GM18505 (cell line): ENCODE results near the gene RAB3D.
"Not testable (repeated sequence)": the region's sequence is repeated elsewhere in the genome, so short reads cannot be mapped to it uniquely, and the experiment has no call there.

Experiments used
- ATAC-seq: cut with Tn5 transposase; IDR thresholded peaks from one replicate; pipeline ENCODE4 v1.9.1; 2021; ENCODE audit not compliant: unreplicated experiment
- POLR2A ChIP-seq: IDR thresholded peaks from 4 replicates; pipeline ENCODE4 v1.6.1; 2011; ENCODE audit warnings: borderline replicate concordance; ENCODE audit not compliant: insufficient read depth, insufficient read length; ENCODE audit errors: extremely low read depth

Gene RAB3D

GRCh38 chr19:11338121-11338520 is 1.3 kb downstream of the RAB3D start:
- no peak for ATAC-seq
- no peak for TF ChIP-seq POLR2A

GRCh38 chr19:11337080-11337479 is 2.4 kb downstream of the RAB3D start:
- ATAC-seq = no peak
- TF ChIP-seq POLR2A = no peak

GRCh38 chr19:11335449-11336146 is 3.9 kb downstream of the RAB3D start:
- TF ChIP-seq POLR2A = no peak
- ATAC-seq = no peak

- ATAC-seq = not testable (repeated sequence)
Measured at GRCh38 chr19:11333838-11334237, 5.6 kb downstream of the RAB3D start.

- TF ChIP-seq POLR2A = no peak
Measured at GRCh38 chr19:11332822-11333221, 6.6 kb downstream of the RAB3D start.

GRCh38 chr19:11331502-11331901 is 8.0 kb downstream of the RAB3D start:
- TF ChIP-seq POLR2A = no peak
- no peak for ATAC-seq

More at GRCh38 chr19:11332822-11333221, 6.6 kb downstream of the RAB3D start:
- ATAC-seq = no peak

GRCh38 chr19:11330127-11330526 is 9.3 kb downstream of the RAB3D start:
- no peak for ATAC-seq
- no peak for TF ChIP-seq POLR2A

- no peak for ATAC-seq
- TF ChIP-seq POLR2A = no peak
Measured at GRCh38 chr19:11325544-11325943, 13.9 kb downstream of the RAB3D start.

- no peak for ATAC-seq
- no peak for TF ChIP-seq POLR2A
Measured at GRCh38 chr19:11324748-11325389, 14.6 kb downstream of the RAB3D start.

GRCh38 chr19:11324079-11324661 is 15.3 kb downstream of the RAB3D start:
- peak; percentile 55 for ATAC-seq
- TF ChIP-seq POLR2A = peak; percentile 47

- no peak for TF ChIP-seq POLR2A
- ATAC-seq = no peak
Measured at GRCh38 chr19:11323601-11324078, 15.8 kb downstream of the RAB3D start.

- no peak for ATAC-seq
- TF ChIP-seq POLR2A = no peak
Measured at GRCh38 chr19:11322269-11323024, 17.0 kb downstream of the RAB3D start.
